Endothelial cell of umbilical vein (primary cell): Measurements from ENCODE around the gene WFIKKN2. TPM values are rescaled to one million over a fixed set of nuclear protein-coding genes. Genes with fewer than 3 reads are reported as not detected.

Source experiments
- BruUV-seq: library from RNA; stranded (reverse); fragments of 400-500 nt; replicated peaks from 2 replicates; lab custom pipeline; 2021; lab: Mats Ljungman, UMichigan
- CTCF ChIA-PET: fragments of 300-600, 350-600 bp; sonication (Branson Sonifier 250); formaldehyde crosslinking; loops from one replicate; lab custom pipeline; 2021; ENCODE audit warnings: antibody characterized with exemption, inconsistent platforms; lab: Charles Lee
- POLR2A ChIA-PET: fragments of 300-600, 350-600 bp; sonication (Branson Sonifier 250); formaldehyde crosslinking; loops from one replicate; lab custom pipeline; 2021; ENCODE audit warnings: antibody characterized with exemption, inconsistent platforms; lab: Charles Lee
- DNase-seq: peaks from one replicate; pipeline ENCODE4 v3.0.0-alpha.2; 2011; ENCODE audit warnings: low read depth, low spot score
- FAIRE-seq: peaks from 2 replicates; lab custom pipeline; 2011; peaks lifted over from hg19 to GRCh38; lab: Jason Lieb, UNC
- H2AFZ ChIP-seq: 2 replicates; pipeline ENCODE4 v1.6.0; 2012; ENCODE audit warnings: low read depth, low read length, control low read depth, inconsistent platforms
- H3K27ac ChIP-seq: 2 replicates; pipeline ENCODE4 v1.5.1; 2011; ENCODE audit warnings: low read depth, mild to moderate bottlenecking, control low read depth, low read length, moderate library complexity; ENCODE audit not compliant: insufficient read depth
- H3K27me3 ChIP-seq, 2 experiments: 2 replicates each; pipeline versions ENCODE4 v1.6.0 to v1.6.1; 2011; ENCODE audit warnings: low read length in 2 of 2, mixed read lengths in 1 of 2; ENCODE audit not compliant: control insufficient read depth in 2 of 2, insufficient read depth in 2 of 2
- H3K36me3 ChIP-seq, 2 experiments: 2 replicates in 1 of 2; 3 replicates in 1 of 2; pipeline ENCODE4 v1.5.1; 2011; ENCODE audit warnings: low read length in 2 of 2, mild to moderate bottlenecking in 1 of 2, moderate library complexity in 1 of 2; ENCODE audit not compliant: control insufficient read depth in 2 of 2, insufficient read depth in 2 of 2; ENCODE audit errors: extremely low read depth in 1 of 2
- H3K4me1 ChIP-seq: 3 replicates; pipeline ENCODE4 v1.5.1; 2011; ENCODE audit warnings: mild to moderate bottlenecking, low read length; ENCODE audit not compliant: control insufficient read depth, insufficient read depth; ENCODE audit errors: extremely low read depth
- H3K4me2 ChIP-seq: 2 replicates; pipeline ENCODE4 v1.6.1; 2011; ENCODE audit warnings: low read length, control low read depth, mixed read lengths; ENCODE audit not compliant: insufficient read depth
- H3K4me3 ChIP-seq, 3 experiments: fragments of 200-600 bp in 1 of 3; sonication (generic), shearing (Covaris generic) in 1 of 3; replicated peaks in 1 of 3; 2 replicates each; pipeline ENCODE4 v1.5.1; 2011 to 2016; ENCODE audit warnings: control low read depth in 3 of 3, low read length in 3 of 3, mild to moderate bottlenecking in 2 of 3, inconsistent platforms in 1 of 3, low read depth in 1 of 3, moderate library complexity in 1 of 3; ENCODE audit not compliant: insufficient read depth in 1 of 3
- H3K79me2 ChIP-seq: 2 replicates; pipeline ENCODE4 v1.6.0; 2012; ENCODE audit warnings: low read length, inconsistent platforms; ENCODE audit not compliant: control insufficient read depth, insufficient read depth
- H3K9ac ChIP-seq: replicated peaks from 2 replicates; pipeline ENCODE3; 2011; ENCODE audit warnings: low read length, control low read depth; ENCODE audit not compliant: insufficient read depth; ENCODE audit errors: extremely low read depth
- H3K9me1 ChIP-seq: replicated peaks from 3 replicates; pipeline ENCODE4 v1.6.0; 2011; ENCODE audit warnings: mild to moderate bottlenecking, low read length; ENCODE audit not compliant: control insufficient read depth, insufficient read depth; ENCODE audit errors: extremely low read depth
- H3K9me3 ChIP-seq: replicated peaks from 2 replicates; pipeline ENCODE4 v1.5.1; 2012; ENCODE audit warnings: low read length, inconsistent platforms; ENCODE audit not compliant: control insufficient read depth, insufficient read depth
- H4K20me1 ChIP-seq: replicated peaks from 2 replicates; pipeline ENCODE3; 2011; ENCODE audit warnings: mild to moderate bottlenecking, low read length; ENCODE audit not compliant: control insufficient read depth, insufficient read depth; ENCODE audit errors: extremely low read depth
- CTCF ChIP-seq, 2 donors: IDR thresholded peaks; 1 replicate in 1 of 2; 2 replicates in 1 of 2; pipeline ENCODE4 v1.5.1; 2011; ENCODE audit warnings: low read length in 2 of 2, mild to moderate bottlenecking in 2 of 2, moderate library complexity in 2 of 2, control low read depth in 1 of 2, inconsistent platforms in 1 of 2, low read depth in 1 of 2; ENCODE audit not compliant: insufficient read depth in 1 of 2; ENCODE audit errors: extremely low read depth in 1 of 2
- EZH2 ChIP-seq: IDR thresholded peaks from 2 replicates; pipeline ENCODE4 v1.6.1; 2012; ENCODE audit warnings: borderline replicate concordance, low read depth, mild to moderate bottlenecking, moderate library complexity, low read length, inconsistent platforms; ENCODE audit not compliant: severe bottlenecking
- GATA2 ChIP-seq: IDR thresholded peaks from 2 replicates; pipeline ENCODE4 v1.7.0; 2011; ENCODE audit warnings: low read depth, mild to moderate bottlenecking, moderate library complexity, mixed read lengths, low read length; ENCODE audit not compliant: insufficient read length, insufficient read depth
- MAX ChIP-seq: IDR thresholded peaks from 2 replicates; pipeline ENCODE4 v1.6.1; 2011; ENCODE audit not compliant: insufficient read depth, insufficient read length
- MYC ChIP-seq: IDR thresholded peaks from one replicate; pipeline ENCODE4 v1.6.1; 2011; ENCODE audit warnings: mild to moderate bottlenecking, low read depth, low read length
- POLR2AphosphoS5 ChIP-seq: IDR thresholded peaks from 2 replicates; pipeline ENCODE4 v1.6.1; 2012; ENCODE audit warnings: low read depth, mild to moderate bottlenecking, control low read depth, low read length, moderate library complexity; ENCODE audit not compliant: insufficient read depth
- dilution Hi-C: fragments of 300-500 bp; cut with MboI; formaldehyde crosslinking; loops from one replicate; pipeline ENCODE4 v1.15.0; 2019; ENCODE audit warnings: low sequenced_read_pairs; ENCODE audit not compliant: extremely low pct_ligation_motif_present
- intact Hi-C: fragments of 100-400 bp; cut with micrococcal nuclease; formaldehyde crosslinking; loops from one replicate; pipeline ENCODE4 v1.10.0; 2022
- polyA plus RNA-seq, 4 experiments: library from polyadenylated mRNA; depleted of rRNA in 3 of 4; stranded (reverse) in 3 of 4; unstranded in 1 of 4; fragments of >200 nt; gene quantifications; 2 replicates each; pipeline versions ENCODE4 v1.2.1 to v1.2.3, GENCODE V29; 2011 to 2012; ENCODE audit warnings: missing spikeins in 1 of 4
- total RNA-seq: library from RNA; stranded (reverse); gene quantifications from 2 replicates; pipeline ENCODE4 v1.2.3, GENCODE V29; 2021

The WFIKKN2 gene
- total and polyA plus RNA-seq, 2 donors (not counting 3 experiments of a cell fraction or from before 2014, with no cell fraction given) = 0.03 TPM; not detected in 1

GRCh38 chr17:50785946-50786570, 49.3 kb upstream of the WFIKKN2 start:
- H3K4me2 ChIP-seq = no peak overlapping the region
- POLR2A ChIA-PET = no interaction called here
- BruUV-seq = no TSS peak
- H3K27ac ChIP-seq = no peak overlapping the region
- H2AFZ ChIP-seq = no peak overlapping the region
- no peak for DNase-seq
- CTCF ChIA-PET = interaction anchor here (1.2 to 5.7 kb wide), 4 partner anchors 15 to 166 kb away, joined by 3 to 130 read pairs (median 22); no protein-coding TSS in a partner anchor
- TF ChIP-seq MYC = no peak
- no peak for TF ChIP-seq GATA2
- no peak for TF ChIP-seq POLR2AphosphoS5
- TF ChIP-seq EZH2 = no peak
- TF ChIP-seq CTCF (IDR thresholded peaks at IDR 0.05; ENCODE audit: extremely low read depth in 1 of 2, insufficient read depth in 1 of 2, low read depth in 1 of 2, low read length in 2 of 2) = no peak
- TF ChIP-seq MAX = no peak
- H4K20me1 ChIP-seq = no peaks in the 10 kb centered on the region
- no peaks in the 10 kb centered on the region for H3K9me3 ChIP-seq
- no peak overlapping the region for H3K9ac ChIP-seq
- peaks cover 0 to 2% of the 10 kb centered on the region in 2 experiments for H3K27me3 ChIP-seq
- H3K4me1 ChIP-seq = peaks cover 4% of the 10 kb centered on the region
- H3K36me3 ChIP-seq = no peaks in the 10 kb centered on the region
- intact Hi-C loops (no loop called here), dilution Hi-C loops (no loop called here)
- H3K9me1 ChIP-seq = no peaks in the 10 kb centered on the region
- FAIRE-seq = no peak
- no peaks in the 10 kb centered on the region for H3K79me2 ChIP-seq
- no peak overlapping the region for H3K4me3 ChIP-seq
